Measurements from ENCODE around the gene SLC6A3.

The SLC6A3 gene

GRCh38 chr5:1406681-1407640 is 38.3 kb downstream of the SLC6A3 start:
- DNase-seq (ENCODE audit: low read depth in 2 of 2), result no peak

GRCh38 chr5:1405539-1406530 is 39.4 kb downstream of the SLC6A3 start:
- no peak for DNase-seq (ENCODE audit: low read depth in 2 of 2)

DNA sequence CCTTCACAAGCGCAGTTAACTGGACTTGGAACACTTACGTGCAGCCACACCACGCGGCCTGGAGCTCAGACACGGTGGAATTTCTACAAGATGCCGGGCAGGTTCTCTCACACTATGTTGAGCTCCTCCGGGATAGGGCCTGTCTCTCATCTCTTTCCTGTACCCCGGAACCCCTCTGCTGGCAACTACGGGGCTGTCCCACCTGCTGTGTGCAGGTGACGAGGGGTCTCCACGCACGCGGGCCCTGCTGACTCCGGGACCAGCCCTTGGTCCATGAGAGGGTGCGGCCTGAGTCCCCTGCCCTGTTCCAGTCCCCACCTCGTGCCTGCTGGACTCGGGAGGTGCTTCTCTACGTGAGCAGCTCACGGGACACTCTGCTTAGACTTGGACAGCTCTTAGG is 40.1 kb downstream of the SLC6A3 start:
- DNase-seq (ENCODE audit: low read depth in 2 of 2), result no peak

- no peak for DNase-seq (ENCODE audit: low read depth in 2 of 2)
These were observed 41.2 kb downstream of the SLC6A3 start for GRCh38 chr5:1404062-1404461.

GRCh38 chr5:1402611-1403255 is 42.5 kb downstream of the SLC6A3 start:
- DNase-seq (ENCODE audit: low read depth in 2 of 2), result no peak

DNA sequence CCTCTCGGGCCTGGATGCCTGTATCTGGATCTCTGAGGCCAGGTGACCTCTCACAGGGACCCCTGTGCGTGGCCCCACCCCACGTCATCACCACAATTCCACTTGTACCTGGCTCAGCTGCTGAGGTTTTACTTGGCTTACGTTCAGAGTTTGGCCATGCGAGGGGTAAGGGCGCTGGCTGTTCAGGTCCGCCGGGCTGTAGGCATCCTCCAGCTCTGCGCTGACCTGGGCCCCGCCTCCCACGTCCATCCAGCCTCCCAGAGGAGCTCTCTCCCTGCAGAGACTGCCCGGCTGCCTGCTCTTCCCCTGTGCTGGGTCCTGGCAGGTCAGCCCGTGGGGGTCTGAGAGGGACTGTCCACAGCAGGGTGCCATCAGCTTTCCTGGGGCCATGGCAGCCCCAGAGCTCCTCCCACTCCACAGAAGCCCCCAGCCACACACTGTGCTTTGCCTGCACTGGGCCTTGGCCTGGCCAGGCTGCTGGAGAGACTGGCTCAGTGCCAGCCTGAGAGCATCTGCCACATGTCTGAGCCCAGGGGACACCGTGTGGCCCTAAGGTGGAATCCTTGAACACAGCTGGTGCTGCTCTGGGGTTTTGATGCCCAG is 43.6 kb downstream of the SLC6A3 start:
- DNase-seq (ENCODE audit: low read depth in 2 of 2), result no peak

DNA sequence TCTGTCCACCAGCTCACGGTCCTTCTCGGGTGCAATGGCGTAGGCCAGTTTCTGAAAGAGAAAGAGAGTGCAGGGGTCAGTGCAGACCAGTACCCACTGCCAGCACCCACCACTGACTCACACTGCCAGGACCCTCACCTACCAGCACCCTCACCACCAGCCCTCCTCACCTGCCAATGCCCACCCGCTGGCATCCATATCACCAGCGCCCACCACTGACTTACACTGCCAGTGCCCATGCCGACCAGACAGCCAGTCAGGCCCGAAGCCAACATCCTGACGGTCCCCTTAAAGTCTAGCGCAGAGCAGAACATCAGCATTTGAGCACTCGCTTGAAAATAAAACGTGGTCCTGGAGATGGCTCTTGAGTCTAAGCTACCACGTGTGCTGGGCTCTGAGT is 44.3 kb downstream of the SLC6A3 start:
- no peak for DNase-seq (ENCODE audit: low read depth in 2 of 2)

- DNase-seq (ENCODE audit: low read depth in 2 of 2), result no peak
These were observed 44.9 kb downstream of the SLC6A3 start for GRCh38 chr5:1400211-1400855.

GRCh38 chr5:1399737-1400136 is 45.5 kb downstream of the SLC6A3 start:
- no peak for DNase-seq (ENCODE audit: low read depth in 2 of 2)

DNA sequence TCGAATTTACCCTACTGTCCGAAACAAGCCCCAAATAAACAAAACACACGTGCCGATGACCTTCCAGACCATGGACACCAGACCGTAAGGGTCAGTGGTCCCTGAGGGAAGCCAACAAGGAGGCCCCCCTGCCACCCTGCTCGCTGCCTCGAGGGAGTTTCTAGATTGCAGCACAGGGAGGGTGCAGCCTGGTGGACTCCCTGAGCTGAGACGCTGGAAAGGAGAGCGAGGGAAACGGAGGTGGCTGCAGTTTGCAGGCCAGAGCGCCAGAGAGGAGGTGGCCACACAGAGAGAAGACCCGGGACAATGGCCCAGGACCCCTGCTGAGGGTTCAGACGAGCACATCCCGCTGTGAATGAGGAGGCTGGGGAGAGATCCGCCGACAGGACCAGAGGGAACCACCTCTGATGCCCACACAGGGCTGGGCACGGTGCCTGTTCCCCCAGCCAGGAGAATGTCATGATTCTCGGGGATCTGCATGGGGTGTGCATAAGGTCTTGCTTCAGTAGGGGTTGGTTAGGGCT is 48.9 kb downstream of the SLC6A3 start:
- DNase-seq (ENCODE audit: low read depth in 2 of 2), result no peak

DNA sequence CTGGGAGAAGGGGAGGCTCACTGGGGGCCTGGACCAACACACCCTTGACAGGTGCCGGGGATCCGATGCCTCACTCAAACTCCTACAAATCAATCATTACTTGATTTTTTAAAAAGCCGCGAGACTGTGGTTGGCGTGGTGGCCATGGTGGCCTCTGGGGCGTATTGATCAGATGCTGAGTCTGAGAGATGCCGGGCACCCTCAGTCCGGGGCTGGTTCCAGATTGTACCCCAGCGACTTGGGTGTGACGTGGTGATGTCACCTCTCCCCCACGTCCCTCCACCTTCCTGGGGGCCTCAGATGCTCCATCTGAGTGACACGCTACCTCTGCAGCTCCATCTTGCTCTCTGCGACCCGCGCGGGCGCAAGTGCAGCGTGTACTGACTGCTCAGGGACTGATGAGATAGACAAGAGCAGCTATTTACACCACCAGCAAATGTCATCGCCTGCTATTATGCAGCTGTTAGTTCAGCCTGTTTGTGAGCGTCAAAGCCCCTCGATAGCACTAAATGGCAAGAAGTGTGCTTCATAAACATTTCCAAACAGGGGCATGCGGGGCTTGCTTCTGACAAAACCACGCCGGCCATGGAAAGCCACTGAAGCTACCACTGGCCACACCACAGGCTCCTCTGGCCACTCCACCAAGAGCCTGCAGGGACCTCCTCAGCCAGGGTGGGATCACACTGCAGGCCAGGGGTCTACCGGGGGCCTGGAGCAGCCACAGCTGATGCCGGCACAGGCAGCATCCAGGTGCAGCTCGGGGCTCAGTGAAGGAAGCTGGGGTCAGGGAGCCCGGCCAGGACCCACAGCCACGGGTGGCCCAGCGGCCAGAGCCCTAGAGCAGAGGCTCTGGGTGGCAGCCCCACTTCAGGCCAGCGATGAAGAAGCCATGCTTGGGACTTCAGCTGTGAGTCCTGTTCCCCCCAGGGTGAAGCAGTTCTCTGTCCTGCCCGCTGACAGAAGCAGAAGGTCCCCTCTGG is 50.1 kb downstream of the SLC6A3 start:
- DNase-seq (ENCODE audit: low read depth in 2 of 2), result no peak

DNA sequence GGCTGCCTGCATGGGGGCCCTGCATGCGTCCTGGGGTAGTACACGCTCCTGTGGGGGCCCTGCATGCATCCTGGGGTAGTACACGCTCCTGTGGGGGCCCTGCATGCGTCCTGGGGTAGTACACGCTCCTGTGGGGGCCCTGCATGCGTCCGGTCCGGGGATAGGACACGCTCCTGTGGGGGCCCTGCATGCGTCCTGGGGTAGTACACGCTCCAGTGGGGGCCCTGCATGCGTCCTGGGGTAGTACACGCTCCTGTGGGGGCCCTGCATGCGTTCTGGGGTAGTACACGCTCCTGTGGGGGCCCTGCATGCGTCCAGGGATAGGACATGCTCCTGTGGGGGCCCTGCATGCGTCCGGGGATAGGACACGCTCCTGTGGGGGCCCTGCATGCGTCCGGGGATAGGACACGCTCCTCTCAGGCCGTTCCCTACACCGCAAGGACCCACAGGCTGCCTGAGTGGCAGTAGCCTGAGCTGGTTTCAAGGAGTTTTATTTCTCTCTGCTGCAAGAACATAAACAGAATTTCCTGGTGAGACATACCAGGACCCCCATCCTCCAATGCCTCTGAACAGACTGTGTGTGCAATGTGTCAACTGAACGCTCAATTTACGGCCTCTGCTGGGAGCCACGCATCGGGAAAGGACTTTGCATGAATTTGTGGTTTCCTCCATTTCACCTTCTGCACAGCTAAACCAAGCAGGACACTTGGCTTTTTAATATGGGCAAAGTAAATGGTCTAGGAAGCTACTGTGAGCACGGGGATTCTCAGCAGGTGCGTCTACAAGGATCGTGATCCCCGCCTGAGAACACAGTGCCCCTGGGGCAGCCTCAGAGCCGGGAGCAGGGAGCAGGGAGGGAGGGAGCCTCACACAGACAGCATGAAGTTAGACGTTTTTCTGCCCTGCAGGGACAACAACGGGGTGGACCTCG is 51.4 kb downstream of the SLC6A3 start:
- DNase-seq (ENCODE audit: low read depth in 2 of 2), result no peak

DNA sequence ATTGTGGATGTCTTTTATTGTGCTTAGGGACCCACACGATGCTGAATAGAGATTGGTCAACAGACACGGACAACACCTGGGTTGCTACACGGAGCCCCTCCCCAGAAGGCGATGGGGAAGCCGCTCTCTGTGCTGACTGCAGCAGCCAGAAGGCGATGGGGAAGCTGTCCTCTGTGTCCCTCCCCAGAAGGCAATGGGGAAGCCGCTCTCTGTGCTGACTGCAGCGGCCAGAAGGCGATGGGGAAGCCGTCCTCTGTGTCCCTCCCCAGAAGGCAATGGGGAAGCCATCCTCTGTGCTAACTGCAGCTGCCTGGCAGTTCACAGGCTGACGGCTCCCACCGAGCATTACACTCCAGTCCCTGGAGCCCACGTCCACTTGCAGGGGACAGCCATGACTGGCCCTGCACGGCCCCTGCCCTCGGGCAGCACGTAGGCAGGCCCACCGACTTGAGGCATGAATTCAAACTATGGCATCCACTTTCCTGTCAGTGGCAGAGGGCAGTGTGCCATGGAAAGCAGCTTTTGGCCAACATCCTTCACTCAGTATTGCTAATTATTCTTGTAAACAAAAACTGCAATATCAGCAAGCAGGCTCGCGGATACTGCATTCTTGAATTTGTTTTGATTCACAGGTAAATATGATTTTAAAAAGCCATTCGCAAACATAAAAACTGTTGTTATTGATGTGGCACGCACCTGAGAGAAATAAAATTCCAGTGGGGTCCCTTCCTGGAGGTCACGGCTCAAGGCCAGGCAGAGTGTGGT is 52.3 kb downstream of the SLC6A3 start:
- DNase-seq (ENCODE audit: low read depth in 2 of 2), result no peak

GRCh38 chr5:1392261-1392660 is 53.0 kb downstream of the SLC6A3 start:
- DNase-seq (ENCODE audit: low read depth in 2 of 2), result no peak

DNA sequence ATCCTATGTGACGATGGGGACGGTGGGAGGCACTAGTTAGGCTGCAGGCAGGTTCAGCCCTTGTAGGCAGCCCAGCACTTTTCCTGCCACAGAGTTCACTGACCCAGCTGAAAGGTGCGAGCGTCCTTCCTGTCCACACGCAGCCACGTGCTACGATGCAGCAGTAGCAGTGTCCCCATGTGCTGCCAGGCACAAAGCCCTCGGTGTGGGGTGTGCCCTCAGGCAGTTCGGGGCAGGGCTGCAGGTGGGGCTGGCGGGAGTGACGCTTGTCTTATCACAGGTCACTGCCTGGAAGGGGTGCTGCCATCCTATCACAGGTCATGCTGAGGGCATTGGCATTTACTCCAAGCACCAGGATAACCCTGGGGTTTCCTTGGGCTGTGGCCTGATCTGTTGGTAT is 53.5 kb downstream of the SLC6A3 start:
- DNase-seq (ENCODE audit: low read depth in 2 of 2), result no peak

GRCh38 chr5:1390861-1391600 is 54.2 kb downstream of the SLC6A3 start:
- DNase-seq (ENCODE audit: low read depth in 2 of 2), result no peak

GRCh38 chr5:1390333-1390732 is 54.9 kb downstream of the SLC6A3 start:
- no peak for DNase-seq (ENCODE audit: low read depth in 2 of 2)
